Panc1 (cell line): ENCODE data around the gene PLD1.

Experiments
- POLR2AphosphoS5 ChIP-seq: IDR thresholded peaks from 2 replicates; pipeline ENCODE4 v1.6.1; 2012; ENCODE audit warnings: mild to moderate bottlenecking, low read depth, low read length, moderate library complexity
- SIN3A ChIP-seq: IDR thresholded peaks from 2 replicates; pipeline ENCODE4 v1.6.1; 2012; ENCODE audit warnings: low read depth, mild to moderate bottlenecking, low read length, moderate library complexity, borderline replicate concordance; ENCODE audit not compliant: insufficient read depth
- TF ChIP-seq, protein P1 (sequence below): fragments of 450-650 bp; IDR thresholded peaks from 2 replicates; pipeline ENCODE4 v1.5.1; 2017; ENCODE audit warnings: mild to moderate bottlenecking

DNA sequence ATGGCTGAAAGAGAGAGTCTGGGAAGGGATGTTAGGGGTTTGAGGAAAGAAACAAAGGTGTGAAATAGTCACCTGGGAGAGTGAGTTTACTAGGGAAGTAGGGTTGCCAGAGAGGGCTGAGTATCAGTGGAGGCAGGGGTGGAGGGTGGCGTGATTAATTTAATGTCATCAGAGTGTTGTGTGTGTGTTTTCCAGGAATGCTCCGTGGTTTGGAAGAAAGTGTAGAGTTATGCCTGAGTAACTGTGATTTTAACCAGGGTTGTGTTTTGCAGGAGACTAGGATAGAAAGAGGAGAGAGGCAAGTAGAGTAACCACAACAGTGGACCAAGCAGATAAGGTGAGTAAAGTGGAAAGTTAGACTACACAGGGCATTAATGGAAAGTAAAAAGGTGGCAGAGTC is 27.2 kb downstream of the PLD1 start:
- TF ChIP-seq, protein P1, sequence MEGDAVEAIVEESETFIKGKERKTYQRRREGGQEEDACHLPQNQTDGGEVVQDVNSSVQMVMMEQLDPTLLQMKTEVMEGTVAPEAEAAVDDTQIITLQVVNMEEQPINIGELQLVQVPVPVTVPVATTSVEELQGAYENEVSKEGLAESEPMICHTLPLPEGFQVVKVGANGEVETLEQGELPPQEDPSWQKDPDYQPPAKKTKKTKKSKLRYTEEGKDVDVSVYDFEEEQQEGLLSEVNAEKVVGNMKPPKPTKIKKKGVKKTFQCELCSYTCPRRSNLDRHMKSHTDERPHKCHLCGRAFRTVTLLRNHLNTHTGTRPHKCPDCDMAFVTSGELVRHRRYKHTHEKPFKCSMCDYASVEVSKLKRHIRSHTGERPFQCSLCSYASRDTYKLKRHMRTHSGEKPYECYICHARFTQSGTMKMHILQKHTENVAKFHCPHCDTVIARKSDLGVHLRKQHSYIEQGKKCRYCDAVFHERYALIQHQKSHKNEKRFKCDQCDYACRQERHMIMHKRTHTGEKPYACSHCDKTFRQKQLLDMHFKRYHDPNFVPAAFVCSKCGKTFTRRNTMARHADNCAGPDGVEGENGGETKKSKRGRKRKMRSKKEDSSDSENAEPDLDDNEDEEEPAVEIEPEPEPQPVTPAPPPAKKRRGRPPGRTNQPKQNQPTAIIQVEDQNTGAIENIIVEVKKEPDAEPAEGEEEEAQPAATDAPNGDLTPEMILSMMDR = no peak
- TF ChIP-seq SIN3A (no peak), POLR2AphosphoS5 (no peak)
